Liver (tissue), 3 donors: ENCODE measurements around the gene SH3RF3.

Source experiments
- CTCF ChIP-seq: fragments of 150-350 bp; IDR thresholded peaks from 2 replicates; pipeline ENCODE4 v1.5.1; 2017; ENCODE audit warnings: improper control_type of control experiment, low read depth, low read length; ENCODE audit not compliant: missing input control
- RAD21 ChIP-seq, 2 donors: IDR thresholded peaks; 2 replicates each; pipeline ENCODE4 v1.6.1; 2016; ENCODE audit warnings: antibody characterized with exemption in 2 of 2, mild to moderate bottlenecking in 2 of 2
- SP1 ChIP-seq: IDR thresholded peaks from 2 replicates; pipeline ENCODE4 v1.6.1; 2018; ENCODE audit warnings: antibody characterized with exemption, mild to moderate bottlenecking
- donor health status: healthy.
- donor health status: healthy.

- TF ChIP-seq CTCF (no peak), RAD21 (IDR thresholded peaks at IDR 0.05) (no peak), SP1 (no peak)
Observed at GRCh38 chr2:109387221-109387735, 258.3 kb downstream of the SH3RF3 start.
